MM.1S (cell line): Measurements from ENCODE around the gene SPATA9.
"Not testable (repeated sequence)": the region's sequence is repeated elsewhere in the genome, so short reads cannot be mapped to it uniquely, and the experiment has no call there.

Experiments used
- DNase-seq: peaks from one replicate; pipeline ENCODE4 v3.0.0-alpha.2; 2015
- H2AFZ ChIP-seq: fragments of 300-600 bp; sonication (generic); 2 replicates; pipeline ENCODE4 v1.6.0; 2016; ENCODE audit warnings: antibody characterized with exemption, low read length
- H3F3A ChIP-seq: fragments of 300-600 bp; sonication (generic); 2 replicates; pipeline ENCODE4 v1.6.1; 2016; ENCODE audit warnings: mild to moderate bottlenecking, antibody characterized with exemption, low read length, moderate library complexity, mixed read lengths; ENCODE audit not compliant: insufficient read depth
- H3K27ac ChIP-seq: fragments of 300-600 bp; sonication (generic); 2 replicates; pipeline ENCODE4 v1.5.1; 2016; ENCODE audit warnings: mild to moderate bottlenecking, low read length
- H3K27me3 ChIP-seq: fragments of 300-600 bp; sonication (generic); replicated peaks from 2 replicates; pipeline ENCODE4 v1.6.0; 2016; ENCODE audit warnings: low read length; ENCODE audit not compliant: insufficient read depth
- H3K36me3 ChIP-seq: fragments of 300-600 bp; sonication (generic); replicated peaks from 2 replicates; pipeline ENCODE4 v1.6.1; 2016; ENCODE audit warnings: mild to moderate bottlenecking, low read length, mixed read lengths; ENCODE audit not compliant: insufficient read depth
- H3K4me1 ChIP-seq: fragments of 300-600 bp; sonication (generic); 2 replicates; pipeline ENCODE4 v1.6.1; 2016; ENCODE audit warnings: low read length, mixed read lengths
- H3K4me2 ChIP-seq: fragments of 300-600 bp; sonication (generic); 2 replicates; pipeline ENCODE4 v1.6.0; 2016; ENCODE audit warnings: low read depth, low read length
- H3K4me3 ChIP-seq: fragments of 300-600 bp; sonication (generic); 2 replicates; pipeline ENCODE4 v1.5.1; 2016; ENCODE audit warnings: low read length, mixed read lengths
- H3K79me2 ChIP-seq: fragments of 300-600 bp; sonication (generic); 2 replicates; pipeline ENCODE4 v1.6.1; 2016; ENCODE audit warnings: mixed run types, low read length, mixed read lengths
- H3K9ac ChIP-seq: fragments of 300-600 bp; sonication (generic); 2 replicates; pipeline ENCODE4 v1.6.1; 2016; ENCODE audit warnings: low read length, mixed read lengths
- H3K9me2 ChIP-seq: fragments of 300-600 bp; sonication (generic); replicated peaks from 2 replicates; pipeline ENCODE4 v1.6.1; 2016; ENCODE audit warnings: mild to moderate bottlenecking, low read length, mixed read lengths; ENCODE audit not compliant: insufficient read depth
- H3K9me3 ChIP-seq: fragments of 300-600 bp; sonication (generic); replicated peaks from 2 replicates; pipeline ENCODE4 v1.6.1; 2016; ENCODE audit warnings: mild to moderate bottlenecking, low read length, mixed read lengths; ENCODE audit not compliant: insufficient read depth
- H4K20me1 ChIP-seq: fragments of 300-600 bp; sonication (generic); 2 replicates; pipeline ENCODE4 v1.6.1; 2016; ENCODE audit warnings: mild to moderate bottlenecking, low read length, moderate library complexity, mixed read lengths; ENCODE audit not compliant: insufficient read depth
- EZH2 ChIP-seq: fragments of 300-600 bp; sonication (generic); optimal IDR thresholded peaks from 2 replicates; pipeline ENCODE3; 2017; ENCODE audit warnings: low read depth, mild to moderate bottlenecking, antibody characterized with exemption, low read length, mixed read lengths
- EZH2phosphoT487 ChIP-seq: fragments of 300-600 bp; sonication (generic); IDR thresholded peaks from 2 replicates; pipeline ENCODE4 v1.6.1; 2018; ENCODE audit warnings: antibody characterized with exemption, low read length
- TF ChIP-seq, protein P1 (sequence below): fragments of 300-600 bp; sonication (generic); IDR thresholded peaks from 2 replicates; pipeline ENCODE4 v1.5.1; 2016; ENCODE audit warnings: antibody characterized with exemption, low read length, mixed read lengths

The SPATA9 gene

DNA sequence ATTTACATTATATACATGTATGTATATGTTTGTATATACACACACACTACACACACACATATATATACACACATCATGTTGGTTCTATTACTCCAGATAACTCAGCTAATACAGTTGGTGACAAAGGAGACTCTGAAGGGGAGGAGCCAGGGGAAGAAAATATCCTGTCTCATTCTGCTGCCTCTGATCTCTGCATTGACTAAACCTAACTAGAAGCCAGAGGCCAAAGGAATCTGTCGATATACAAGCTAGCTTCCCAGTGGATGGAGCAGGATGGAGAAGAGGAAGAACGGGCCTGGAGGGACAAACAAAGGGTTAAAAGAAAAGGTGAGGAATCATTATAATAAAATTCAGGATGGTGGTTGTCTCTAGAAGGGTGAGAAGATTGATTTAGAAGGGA, 34.6 kb upstream of the SPATA9 start:
- Histone ChIP-seq H2AFZ (no peak overlapping the region), H3K4me1 (peaks cover 19% of the 10 kb centered on the region), H3K9me3 (no peaks in the 10 kb centered on the region), H3F3A (peaks cover 9% of the 10 kb centered on the region; the same call in 1 of the 2 replicates), H3K27ac (no peak overlapping the region), H3K9ac (no peak overlapping the region), H3K9me2 (no peaks in the 10 kb centered on the region), H3K79me2 (no peaks in the 10 kb centered on the region), H3K36me3 (no peaks in the 10 kb centered on the region), H3K27me3 (no peaks in the 10 kb centered on the region), H4K20me1 (no peaks in the 10 kb centered on the region), H3K4me3 (no peak overlapping the region), H3K4me2 (no peak overlapping the region; the same call in 1 of the 2 replicates)
- DNase-seq = no peak
- TF ChIP-seq EZH2phosphoT487 (no peak), EZH2 (no peak)
- TF ChIP-seq, protein P1, sequence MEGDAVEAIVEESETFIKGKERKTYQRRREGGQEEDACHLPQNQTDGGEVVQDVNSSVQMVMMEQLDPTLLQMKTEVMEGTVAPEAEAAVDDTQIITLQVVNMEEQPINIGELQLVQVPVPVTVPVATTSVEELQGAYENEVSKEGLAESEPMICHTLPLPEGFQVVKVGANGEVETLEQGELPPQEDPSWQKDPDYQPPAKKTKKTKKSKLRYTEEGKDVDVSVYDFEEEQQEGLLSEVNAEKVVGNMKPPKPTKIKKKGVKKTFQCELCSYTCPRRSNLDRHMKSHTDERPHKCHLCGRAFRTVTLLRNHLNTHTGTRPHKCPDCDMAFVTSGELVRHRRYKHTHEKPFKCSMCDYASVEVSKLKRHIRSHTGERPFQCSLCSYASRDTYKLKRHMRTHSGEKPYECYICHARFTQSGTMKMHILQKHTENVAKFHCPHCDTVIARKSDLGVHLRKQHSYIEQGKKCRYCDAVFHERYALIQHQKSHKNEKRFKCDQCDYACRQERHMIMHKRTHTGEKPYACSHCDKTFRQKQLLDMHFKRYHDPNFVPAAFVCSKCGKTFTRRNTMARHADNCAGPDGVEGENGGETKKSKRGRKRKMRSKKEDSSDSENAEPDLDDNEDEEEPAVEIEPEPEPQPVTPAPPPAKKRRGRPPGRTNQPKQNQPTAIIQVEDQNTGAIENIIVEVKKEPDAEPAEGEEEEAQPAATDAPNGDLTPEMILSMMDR = no peak

- Histone ChIP-seq H3F3A (peaks cover 9% of the 10 kb centered on the region; the same call in 1 of the 2 replicates), H3K27ac (no peak overlapping the region), H4K20me1 (no peaks in the 10 kb centered on the region), H3K9me3 (no peaks in the 10 kb centered on the region), H3K9me2 (no peaks in the 10 kb centered on the region), H3K9ac (no peak overlapping the region), H3K36me3 (no peaks in the 10 kb centered on the region), H2AFZ (no peak overlapping the region), H3K4me1 (peaks cover 19% of the 10 kb centered on the region), H3K4me2 (no peak overlapping the region), H3K79me2 (no peaks in the 10 kb centered on the region), H3K27me3 (no peaks in the 10 kb centered on the region), H3K4me3 (no peak overlapping the region)
- DNase-seq = no peak
- TF ChIP-seq, protein P1 = no peak
- TF ChIP-seq EZH2 (no peak), EZH2phosphoT487 (no peak)
Observed at GRCh38 chr5:95715799-95716461, 33.1 kb upstream of the SPATA9 start.

DNA sequence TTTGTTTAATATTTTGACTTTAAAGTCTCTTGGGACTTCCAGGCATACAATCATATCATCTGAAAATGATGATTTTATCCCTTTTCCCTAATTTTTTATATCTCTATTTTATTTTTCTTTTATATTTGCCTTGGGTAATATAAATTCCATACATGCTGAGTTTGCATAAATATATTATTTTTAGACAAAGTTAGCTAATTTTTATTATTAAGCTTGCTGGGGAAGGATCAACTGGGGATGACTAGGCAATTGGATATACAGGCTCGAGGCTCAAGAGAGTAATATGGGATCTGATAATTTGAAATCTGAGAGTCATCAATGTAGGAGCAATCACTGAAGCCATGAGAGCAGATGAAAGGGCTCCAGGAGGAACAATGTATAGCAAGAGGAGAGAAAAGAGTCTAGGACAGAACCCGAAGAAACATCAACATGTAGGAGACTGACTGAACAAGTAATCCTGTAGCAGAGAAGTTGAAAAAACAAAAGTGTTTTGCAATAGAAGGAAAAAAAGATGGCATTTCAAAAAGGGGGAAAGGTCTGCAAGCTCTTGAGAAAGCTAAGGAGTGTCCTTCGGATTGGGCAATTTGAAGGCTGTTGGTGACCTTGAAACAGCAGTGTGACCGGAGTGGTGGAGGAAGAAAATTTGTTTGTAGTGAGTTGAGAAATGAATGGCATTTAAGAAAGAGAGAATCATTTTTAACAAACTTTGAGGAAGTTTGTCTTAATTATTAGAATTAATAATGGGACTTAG, 31.3 kb upstream of the SPATA9 start:
- Histone ChIP-seq H3F3A (peaks cover 9% of the 10 kb centered on the region; the same call in 1 of the 2 replicates), H3K9me3 (no peaks in the 10 kb centered on the region), H3K9ac (no peak overlapping the region), H3K4me2 (no peak overlapping the region), H3K79me2 (no peaks in the 10 kb centered on the region), H3K27ac (no peak overlapping the region), H3K36me3 (no peaks in the 10 kb centered on the region), H3K27me3 (no peaks in the 10 kb centered on the region), H3K9me2 (no peaks in the 10 kb centered on the region), H3K4me1 (peaks cover 19% of the 10 kb centered on the region), H3K4me3 (no peak overlapping the region), H2AFZ (no peak overlapping the region), H4K20me1 (no peaks in the 10 kb centered on the region)
- TF ChIP-seq EZH2phosphoT487 (no peak), EZH2 (no peak)
- TF ChIP-seq, protein P1 = no peak
- no peak for DNase-seq

DNA sequence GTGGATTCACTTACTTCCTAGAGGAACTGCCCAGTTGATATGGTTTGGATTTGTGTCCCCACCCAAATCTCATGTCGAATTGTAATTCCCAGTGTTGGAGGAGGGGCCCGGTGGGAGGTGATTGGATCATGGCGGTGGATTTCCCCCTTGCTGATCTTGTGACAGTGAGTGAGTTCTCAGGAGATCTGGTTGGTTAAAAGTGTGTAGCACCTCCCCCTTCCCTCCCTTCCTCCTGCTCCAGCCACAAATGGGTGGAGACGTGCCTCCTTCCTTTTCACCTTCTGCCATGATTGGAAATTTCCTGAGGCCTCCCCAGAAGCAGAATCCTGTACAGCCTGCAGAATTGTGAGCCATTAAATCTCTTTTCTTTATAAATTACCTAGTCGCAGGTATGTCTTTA, 30.5 kb upstream of the SPATA9 start:
- not testable (repeated sequence) for H4K20me1 ChIP-seq, H3K27me3 ChIP-seq, H3K79me2 ChIP-seq, H3K4me2 ChIP-seq, H3K9me3 ChIP-seq, H3K9ac ChIP-seq, H3F3A ChIP-seq, H3K27ac ChIP-seq, H3K9me2 ChIP-seq, DNase-seq, H3K4me3 ChIP-seq, H2AFZ ChIP-seq, H3K36me3 ChIP-seq
- H3K4me1 ChIP-seq = peaks cover 11% of the 10 kb centered on the region
